Muscle of leg (tissue), 16 donors: ENCODE data around the gene PTGER4. TPM values are rescaled to one million over a fixed set of nuclear protein-coding genes. Genes with fewer than 3 reads are reported as not detected.
A peak's percentile ranks its signal among the peaks of the same experiment; 100 is the strongest.
"Not testable (repeated sequence)": the region's sequence is repeated elsewhere in the genome, so short reads cannot be mapped to it uniquely, and the experiment has no call there.

Experiments
- DNase-seq: peaks from one replicate; pipeline ENCODE4 v3.0.0; 2013
- H3K27ac ChIP-seq: one replicate; pipeline ENCODE4 v1.5.1; 2013; ENCODE audit warnings: mild to moderate bottlenecking, low read length, control low read depth
- H3K27me3 ChIP-seq: one replicate; pipeline ENCODE4 v1.6.1; 2013; ENCODE audit warnings: low read length; ENCODE audit not compliant: control insufficient read depth, insufficient read depth
- H3K36me3 ChIP-seq: one replicate; pipeline ENCODE4 v1.6.1; 2013; ENCODE audit warnings: low read length; ENCODE audit not compliant: control insufficient read depth, insufficient read depth
- H3K4me1 ChIP-seq: one replicate; pipeline ENCODE4 v1.6.1; 2013; ENCODE audit warnings: low read length; ENCODE audit not compliant: control insufficient read depth, insufficient read depth
- H3K4me3 ChIP-seq: one replicate; pipeline ENCODE4 v1.5.1; 2013; ENCODE audit warnings: low read length, control low read depth
- H3K9me3 ChIP-seq: replicated peaks from 2 replicates; pipeline ENCODE4 v1.6.1; 2013; ENCODE audit warnings: low read depth, low read length; ENCODE audit not compliant: control insufficient read depth
- WGBS: methylation state at CpG from one replicate; pipeline ENCODE4 v1.1.5; 2013; ENCODE audit warnings: missing lambda C conversion rate; ENCODE audit not compliant: insufficient coverage; 5-methylcytosine and 5-hydroxymethylcytosine counted together
- long read RNA-seq, 11 donors: transcript quantifications; one replicate each; lab custom pipeline, GENCODE V29; 2026
- polyA plus RNA-seq, 8 donors: library from polyadenylated mRNA; unstranded; fragments of 120-200 nt; gene quantifications; one replicate each; pipeline versions ENCODE4 v1.2.1 to v1.2.3, GENCODE V29; 2013; ENCODE audit warnings: inconsistent platforms in 1 of 8, low replicate concordance in 1 of 8; ENCODE audit not compliant: insufficient read length in 8 of 8, insufficient read depth in 1 of 8
- total RNA-seq: library from RNA; stranded (reverse); fragments of 120-200 nt; gene quantifications from one replicate; pipeline ENCODE4 v1.2.4, GENCODE V29; 2013

Gene PTGER4
- total RNA-seq (7.6 TPM), polyA plus RNA-seq (1 to 10 TPM; 4.2 to 9.7 (median 7.7) TPM)
- long read RNA-seq, donor 1, partial matches to known transcripts, result 0 of 3 reads
- long read RNA-seq, donor 1, other reads (novel, unspliced or antisense), result 0 of 3 reads
- long read RNA-seq, donor 2, result 0 reads
- long read RNA-seq, donor 3, partial matches to known transcripts, result 0 of 29 reads
- long read RNA-seq, donor 3, other reads (novel, unspliced or antisense), result 28 of 29 reads
- long read RNA-seq, donor 4, partial matches to known transcripts, result 0 of 4 reads
- long read RNA-seq, donor 4, other reads (novel, unspliced or antisense), result 0 of 4 reads
- long read RNA-seq, donor 5, transcript PTGER4-205 (2 exons, 1,279 nt), result major isoform, 5 of 14 reads
- long read RNA-seq, donor 5, partial matches to known transcripts, result 5 of 14 reads
- long read RNA-seq, donor 5, other reads (novel, unspliced or antisense), result 0 of 14 reads
- long read RNA-seq, donor 6, partial matches to known transcripts, result 0 of 3 reads
- long read RNA-seq, donor 6, other reads (novel, unspliced or antisense), result 0 of 3 reads
- long read RNA-seq, donor 7, partial matches to known transcripts, result 0 of 4 reads
- long read RNA-seq, donor 7, other reads (novel, unspliced or antisense), result 0 of 4 reads
- long read RNA-seq, donor 8, partial matches to known transcripts, result 0 of 5 reads
- long read RNA-seq, donor 8, other reads (novel, unspliced or antisense), result 0 of 5 reads
- long read RNA-seq, donor 9, partial matches to known transcripts, result 0 of 3 reads
- long read RNA-seq, donor 9, other reads (novel, unspliced or antisense), result 0 of 3 reads
- long read RNA-seq, donor 10, partial matches to known transcripts, result 5 of 9 reads
- long read RNA-seq, donor 10, other reads (novel, unspliced or antisense), result 0 of 9 reads
- long read RNA-seq, donor 11, partial matches to known transcripts, result 0 of 1 reads
- long read RNA-seq, donor 11, other reads (novel, unspliced or antisense), result 0 of 1 reads

GRCh38 chr5:40679913-40680681 lies at the start of gene PTGER4:
Gene PTGER4 (plus strand): TSS chr5:40679915. CDS start chr5:40680994, 1,079 bp downstream.
- peak; percentile 49 for DNase-seq
- H3K4me1 ChIP-seq, result peaks cover 33% of the 10 kb centered on the region

GRCh38 chr5:40630126-40630525 lies 49.6 kb upstream of the PTGER4 start:
- H3K4me1 ChIP-seq, result no peaks in the 10 kb centered on the region
- H3K36me3 ChIP-seq, result no peaks in the 10 kb centered on the region
- H3K4me3 ChIP-seq, result no peak overlapping the region
- DNase-seq, result no peak
- H3K9me3 ChIP-seq, result no peaks in the 10 kb centered on the region
- H3K27ac ChIP-seq, result no peak overlapping the region
- H3K27me3 ChIP-seq, result no peaks in the 10 kb centered on the region

More at GRCh38 chr5:40679913-40680681, at the start of gene PTGER4:
- 1% methylated on average over 42 of the region's 44 CpGs for WGBS
- Histone ChIP-seq H3K27me3 (peaks cover 24% of the 10 kb centered on the region), H3K4me3 (peak within 1 kb of the TSS; percentile 77), H3K9me3 (no peaks in the 10 kb centered on the region), H3K27ac (peak within 1 kb of the TSS; percentile 97), H3K36me3 (no peaks in the 10 kb centered on the region)

- Histone ChIP-seq H3K27me3 (no peaks in the 10 kb centered on the region), H3K36me3 (no peaks in the 10 kb centered on the region)
- 73% methylated on average over 4 of the region's 7 CpGs for WGBS
Observed at GRCh38 chr5:40631236-40631635, 48.5 kb upstream of the PTGER4 start.

GRCh38 chr5:40634154-40634553 lies 45.6 kb upstream of the PTGER4 start:
- no peak for DNase-seq
- Histone ChIP-seq H3K4me3 (no peak overlapping the region), H3K4me1 (no peaks in the 10 kb centered on the region), H3K9me3 (no peaks in the 10 kb centered on the region), H3K27ac (no peak overlapping the region), H3K36me3 (no peaks in the 10 kb centered on the region), H3K27me3 (no peaks in the 10 kb centered on the region)
- WGBS, result 48% methylated on average over 2 of the region's 3 CpGs

More at GRCh38 chr5:40631236-40631635, 48.5 kb upstream of the PTGER4 start:
- H3K9me3 ChIP-seq, result no peaks in the 10 kb centered on the region
- H3K4me3 ChIP-seq, result no peak overlapping the region
- DNase-seq, result no peak
- no peaks in the 10 kb centered on the region for H3K4me1 ChIP-seq
- H3K27ac ChIP-seq, result no peak overlapping the region

GRCh38 chr5:40634593-40634992 lies 45.1 kb upstream of the PTGER4 start:
- H3K9me3 ChIP-seq, result no peaks in the 10 kb centered on the region
- 83% methylated on average over 1 of the region's 7 CpGs for WGBS
- no peaks in the 10 kb centered on the region for H3K27me3 ChIP-seq
- no peak overlapping the region for H3K4me3 ChIP-seq
- H3K27ac ChIP-seq, result no peak overlapping the region
- DNase-seq, result no peak
- H3K36me3 ChIP-seq, result no peaks in the 10 kb centered on the region
- no peaks in the 10 kb centered on the region for H3K4me1 ChIP-seq

- WGBS, result no CpG with 5 or more reads among the region's 1 CpG
Observed at GRCh38 chr5:40639531-40639930, 40.2 kb upstream of the PTGER4 start.

GRCh38 chr5:40646266-40646665 lies 33.4 kb upstream of the PTGER4 start:
- Histone ChIP-seq H3K27ac (no peak overlapping the region), H3K4me1 (no peaks in the 10 kb centered on the region), H3K36me3 (no peaks in the 10 kb centered on the region), H3K4me3 (no peak overlapping the region), H3K9me3 (no peaks in the 10 kb centered on the region), H3K27me3 (no peaks in the 10 kb centered on the region)
- DNase-seq, result no peak
- no CpG with 5 or more reads among the region's 3 CpGs for WGBS

More at GRCh38 chr5:40639531-40639930, 40.2 kb upstream of the PTGER4 start:
- H3K36me3 ChIP-seq, H3K4me3 ChIP-seq, H3K4me1 ChIP-seq, DNase-seq, H3K27me3 ChIP-seq, H3K9me3 ChIP-seq, H3K27ac ChIP-seq: not testable (repeated sequence)

GRCh38 chr5:40648150-40648549 lies 31.6 kb upstream of the PTGER4 start:
- no peak for DNase-seq
- peaks cover 2% of the 10 kb centered on the region for H3K4me1 ChIP-seq
- no peak overlapping the region for H3K4me3 ChIP-seq
- H3K27ac ChIP-seq, result no peak overlapping the region
- no CpG with 5 or more reads among the region's 1 CpG for WGBS
- H3K36me3 ChIP-seq, result no peaks in the 10 kb centered on the region
- H3K9me3 ChIP-seq, result no peaks in the 10 kb centered on the region
- no peaks in the 10 kb centered on the region for H3K27me3 ChIP-seq

GRCh38 chr5:40649463-40650030 lies 30.2 kb upstream of the PTGER4 start:
- no peaks in the 10 kb centered on the region for H3K27me3 ChIP-seq
- DNase-seq, result no peak
- no peaks in the 10 kb centered on the region for H3K36me3 ChIP-seq
- WGBS, result 33% methylated on average over 1 of the region's 4 CpGs
- no peak overlapping the region for H3K4me3 ChIP-seq
- peaks cover 2% of the 10 kb centered on the region for H3K4me1 ChIP-seq
- no peak overlapping the region for H3K27ac ChIP-seq
- H3K9me3 ChIP-seq, result no peaks in the 10 kb centered on the region
